Measurements from ENCODE around the gene SCIN. TPM values are rescaled to one million over a fixed set of nuclear protein-coding genes. Genes with fewer than 3 reads are reported as not detected.

SCIN gene
- total RNA-seq, 4 donors from 2014 or later, result under 0.01 to 6.5 (median 2.4) TPM

- TF ChIP-seq CTCF (IDR thresholded peaks at IDR 0.05) (no peak), POLR2A (IDR thresholded peaks at IDR 0.05) (no peak)
- intact Hi-C loops (cut with DNase I; ENCODE audit: low total_unique reads), result no loop called here
- H3K4me1 ChIP-seq, result no peaks in the 10 kb centered on the region
- DNase-seq, result no peak
- no peaks in the 10 kb centered on the region for H3K9me3 ChIP-seq
- H3K36me3 ChIP-seq, result no peaks in the 10 kb centered on the region
- H3K27ac ChIP-seq, result no peak overlapping the region
- H3K4me3 ChIP-seq, result no peak overlapping the region
- no peaks in the 10 kb centered on the region for H3K27me3 ChIP-seq
Measured at GRCh38 chr7:12633582-12633981, 63.1 kb downstream of the SCIN start.

- Histone ChIP-seq H3K27ac (no peak overlapping the region), H3K9me3 (no peaks in the 10 kb centered on the region), H3K36me3 (no peaks in the 10 kb centered on the region), H3K4me1 (no peaks in the 10 kb centered on the region), H3K27me3 (no peaks in the 10 kb centered on the region), H3K4me3 (no peak overlapping the region)
- intact Hi-C loops (cut with DNase I; ENCODE audit: low total_unique reads), result no loop called here
- no peak for DNase-seq
- TF ChIP-seq CTCF (IDR thresholded peaks at IDR 0.05) (no peak), POLR2A (IDR thresholded peaks at IDR 0.05) (no peak)
Measured at GRCh38 chr7:12635830-12636229, 65.3 kb downstream of the SCIN start.

GRCh38 chr7:12637328-12637727 lies 66.8 kb downstream of the SCIN start:
- Histone ChIP-seq H3K27me3 (no peaks in the 10 kb centered on the region), H3K36me3 (no peaks in the 10 kb centered on the region), H3K27ac (no peak overlapping the region), H3K4me1 (no peaks in the 10 kb centered on the region), H3K4me3 (no peak overlapping the region), H3K9me3 (no peaks in the 10 kb centered on the region)
- TF ChIP-seq POLR2A (IDR thresholded peaks at IDR 0.05), result no peak
- no peak for TF ChIP-seq CTCF (IDR thresholded peaks at IDR 0.05)
- no peak for DNase-seq
- intact Hi-C loops (cut with DNase I; ENCODE audit: low total_unique reads), result no loop called here

- H3K36me3 ChIP-seq, result no peaks in the 10 kb centered on the region
- H3K27ac ChIP-seq, result no peak overlapping the region
- no peak for DNase-seq
- intact Hi-C loops (cut with DNase I; ENCODE audit: low total_unique reads), result no loop called here
- H3K4me3 ChIP-seq, result no peak overlapping the region
- H3K9me3 ChIP-seq, result no peaks in the 10 kb centered on the region
- H3K4me1 ChIP-seq, result no peaks in the 10 kb centered on the region
- no peaks in the 10 kb centered on the region for H3K27me3 ChIP-seq
- TF ChIP-seq CTCF (IDR thresholded peaks at IDR 0.05) (no peak), POLR2A (IDR thresholded peaks at IDR 0.05) (no peak)
Measured at GRCh38 chr7:12637819-12638592, 67.5 kb downstream of the SCIN start.

- intact Hi-C loops (cut with DNase I; ENCODE audit: low total_unique reads), result no loop called here
- H3K27me3 ChIP-seq, result no peaks in the 10 kb centered on the region
- TF ChIP-seq CTCF (IDR thresholded peaks at IDR 0.05) (peak; percentile 47 to 59 (median 56)), POLR2A (IDR thresholded peaks at IDR 0.05) (no peak)
Measured at GRCh38 chr7:12638851-12639456, 68.4 kb downstream of the SCIN start.

More at GRCh38 chr7:12638851-12639456, 68.4 kb downstream of the SCIN start:
- no peak for DNase-seq
- H3K9me3 ChIP-seq, result no peaks in the 10 kb centered on the region
- no peak overlapping the region for H3K4me3 ChIP-seq
- H3K4me1 ChIP-seq, result no peaks in the 10 kb centered on the region
- H3K27ac ChIP-seq, result no peak overlapping the region
- no peaks in the 10 kb centered on the region for H3K36me3 ChIP-seq
